DMS53 treated with DMSO at 0.1 percent for 48 hours (cell line): ENCODE data around the gene VAMP8.
"Not testable (repeated sequence)": the region's sequence is repeated elsewhere in the genome, so short reads cannot be mapped to it uniquely, and the experiment has no call there.

ENCODE experiments used
- DNase-seq: peaks from one replicate; lab custom pipeline; 2025; ENCODE audit not compliant: unreplicated experiment; lab: John Stamatoyannopoulos, UW

The VAMP8 gene

DNA sequence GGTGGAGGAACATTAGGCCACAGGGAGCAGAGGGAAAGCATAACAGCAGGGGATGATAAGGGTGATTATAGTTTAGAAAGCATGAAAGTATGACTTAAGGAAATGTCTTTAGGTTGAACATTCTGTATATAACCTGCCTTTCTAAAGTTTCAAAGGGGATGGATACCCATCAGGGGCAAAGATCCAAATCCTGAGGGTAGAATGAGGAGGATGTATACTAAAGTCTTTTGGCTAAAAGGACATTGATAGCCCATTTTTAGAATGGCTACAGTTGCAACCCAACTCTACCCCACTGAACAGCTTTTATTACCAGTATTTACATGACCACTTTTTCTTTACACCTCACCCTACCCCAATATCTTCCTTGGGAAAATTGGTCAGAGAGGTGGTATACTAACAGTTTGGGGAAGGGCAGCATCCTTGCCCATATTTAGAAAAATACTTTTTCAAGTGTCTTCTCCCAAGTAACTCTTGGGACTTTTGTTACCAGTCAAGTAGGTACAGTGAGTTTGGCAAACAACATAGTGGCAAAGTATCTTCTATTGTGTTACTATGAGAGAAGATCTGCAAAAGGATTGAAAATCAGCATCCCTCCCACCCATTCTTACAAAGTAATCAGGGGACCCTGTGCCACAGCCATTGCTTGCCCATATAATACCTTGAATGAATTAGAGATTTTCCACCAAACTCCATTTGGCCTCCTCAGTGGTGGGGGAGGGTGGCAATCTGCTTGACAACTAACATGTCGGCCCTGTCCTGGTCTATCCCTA lies 30.1 kb upstream of the VAMP8 start:
- no peak for DNase-seq

GRCh38 chr2:85547859-85548607 lies 29.4 kb upstream of the VAMP8 start:
- no peak for DNase-seq

DNA sequence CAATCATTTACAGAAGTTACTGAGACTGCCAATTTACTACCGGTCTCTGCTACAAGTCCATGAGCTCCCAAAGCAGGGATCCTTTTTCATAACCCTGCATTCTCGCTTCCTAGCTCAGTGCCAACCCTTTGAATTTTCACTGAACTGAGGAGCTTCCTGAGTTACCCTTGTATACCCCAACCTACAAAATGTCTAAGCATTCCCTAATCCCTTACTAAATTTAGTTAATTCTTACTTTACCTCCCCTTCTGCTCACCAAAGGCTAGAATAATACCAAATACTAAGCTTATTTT lies 28.8 kb upstream of the VAMP8 start:
- no peak for DNase-seq

DNA sequence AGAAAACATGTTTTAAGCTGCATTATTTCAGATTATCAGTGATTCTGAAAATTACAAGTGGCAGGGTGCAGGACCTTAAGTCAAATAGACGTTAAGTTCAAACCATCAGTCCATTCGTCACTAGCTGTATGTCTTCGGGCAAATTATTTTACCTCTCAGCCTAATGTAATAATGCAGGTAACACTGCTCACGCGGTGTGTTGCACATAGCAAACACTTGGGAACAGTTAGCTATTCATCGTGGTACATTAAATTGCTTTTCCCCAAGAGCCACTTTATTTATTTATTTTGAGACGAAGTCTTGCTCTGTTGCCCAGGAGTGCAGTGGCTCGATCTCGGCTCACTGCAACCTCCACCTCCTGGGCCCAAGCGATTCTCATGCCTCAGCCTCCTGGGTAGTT lies 28.3 kb upstream of the VAMP8 start:
- no peak for DNase-seq

DNA sequence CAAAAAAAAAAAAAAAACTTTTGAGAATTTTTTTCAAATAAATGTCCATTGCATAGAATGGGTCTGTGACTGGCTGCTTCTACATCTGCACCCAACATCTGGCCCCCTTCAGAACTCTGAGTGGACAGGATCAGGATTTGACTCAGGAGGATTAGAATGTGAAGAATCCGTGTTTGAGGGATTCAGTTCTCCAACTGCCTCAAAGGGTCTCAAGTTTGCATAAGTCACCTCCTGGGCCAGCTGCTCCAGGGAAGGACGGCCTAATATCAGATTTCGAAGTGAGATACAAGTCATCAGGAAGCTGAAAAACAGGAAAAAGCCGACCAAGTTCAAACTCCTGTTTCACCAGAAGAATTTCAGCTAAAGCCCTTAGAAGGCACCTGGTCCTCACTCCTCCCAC lies 27.6 kb upstream of the VAMP8 start:
- DNase-seq = no peak

GRCh38 chr2:85550486-85550885 lies 26.9 kb upstream of the VAMP8 start:
- DNase-seq = no peak

- DNase-seq = peak; percentile 91
Observed at GRCh38 chr2:85551698-85552678, 25.4 kb upstream of the VAMP8 start.

DNA sequence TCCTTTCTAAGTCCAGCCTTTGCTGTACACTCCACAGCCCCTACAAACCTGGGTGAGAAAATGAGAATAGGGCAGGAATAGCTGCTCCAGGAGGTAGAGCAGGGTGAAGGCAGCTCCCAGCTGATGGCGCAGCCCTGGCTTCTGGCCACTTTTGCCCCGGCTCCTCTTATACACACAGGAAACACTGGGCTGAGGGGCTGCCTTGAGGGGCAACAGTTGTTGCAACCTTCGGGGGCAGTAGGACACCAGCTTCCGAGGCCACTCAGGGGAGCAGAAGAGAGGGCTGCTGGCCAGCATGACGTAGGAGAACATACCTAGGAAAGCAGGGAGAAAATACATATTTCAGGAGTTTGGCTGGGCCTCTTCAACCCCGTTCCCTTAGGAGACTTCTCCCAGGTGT lies 24.2 kb upstream of the VAMP8 start:
- no peak for DNase-seq

DNA sequence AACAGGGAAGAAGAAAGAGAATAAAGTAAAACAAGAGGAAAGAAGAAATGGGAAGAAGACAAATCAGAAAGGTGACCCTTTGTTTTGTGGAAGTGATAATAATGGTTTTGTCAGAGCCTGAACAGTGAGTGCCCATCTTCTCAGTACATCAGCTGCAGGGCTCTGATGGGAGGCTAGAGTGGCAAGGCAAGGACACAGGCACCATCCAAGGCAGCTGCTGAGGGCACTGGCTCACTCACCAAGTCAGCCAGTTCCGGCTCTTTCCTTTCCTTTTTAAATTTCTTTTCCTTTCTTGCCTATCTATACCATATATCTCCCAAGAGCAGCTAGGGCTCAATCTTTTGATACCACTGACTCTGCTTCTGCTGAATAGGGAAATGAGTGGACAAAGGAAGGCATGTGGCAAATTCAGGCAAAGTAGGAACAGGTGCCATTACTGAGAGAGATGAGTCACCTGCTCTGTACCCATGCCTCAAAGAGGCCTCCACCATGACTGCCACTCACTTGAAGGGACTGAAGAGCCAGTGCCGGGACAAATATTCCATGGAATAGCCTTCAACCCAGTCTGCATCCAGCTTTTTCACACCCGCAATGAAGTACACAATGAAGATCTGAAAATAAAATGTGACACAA lies 22.3 kb upstream of the VAMP8 start:
- DNase-seq = peak; percentile 83

GRCh38 chr2:85557130-85557529 lies 20.3 kb upstream of the VAMP8 start:
- DNase-seq = no peak

DNA sequence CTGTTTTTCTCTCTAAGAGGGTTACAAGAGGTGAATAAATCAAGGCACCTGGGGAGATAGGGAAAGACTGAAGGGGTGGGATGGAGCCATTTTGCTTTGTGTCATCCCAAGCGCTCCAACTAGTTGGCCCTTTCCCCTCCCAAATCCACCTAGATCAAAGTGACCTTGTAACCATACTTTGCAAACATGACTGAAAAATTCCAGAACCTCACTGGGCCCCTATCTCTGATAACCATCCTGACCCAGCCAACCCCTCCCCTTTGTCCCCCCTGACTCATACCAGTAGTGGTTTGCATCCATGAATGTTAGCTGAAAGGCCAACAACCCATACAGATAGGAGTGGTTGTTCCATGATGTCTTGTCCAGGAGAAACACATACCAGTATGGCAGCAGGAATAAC lies 19.2 kb upstream of the VAMP8 start:
- DNase-seq = no peak

GRCh38 chr2:85560403-85560726 lies 17.0 kb upstream of the VAMP8 start:
- not testable (repeated sequence) for DNase-seq

DNA sequence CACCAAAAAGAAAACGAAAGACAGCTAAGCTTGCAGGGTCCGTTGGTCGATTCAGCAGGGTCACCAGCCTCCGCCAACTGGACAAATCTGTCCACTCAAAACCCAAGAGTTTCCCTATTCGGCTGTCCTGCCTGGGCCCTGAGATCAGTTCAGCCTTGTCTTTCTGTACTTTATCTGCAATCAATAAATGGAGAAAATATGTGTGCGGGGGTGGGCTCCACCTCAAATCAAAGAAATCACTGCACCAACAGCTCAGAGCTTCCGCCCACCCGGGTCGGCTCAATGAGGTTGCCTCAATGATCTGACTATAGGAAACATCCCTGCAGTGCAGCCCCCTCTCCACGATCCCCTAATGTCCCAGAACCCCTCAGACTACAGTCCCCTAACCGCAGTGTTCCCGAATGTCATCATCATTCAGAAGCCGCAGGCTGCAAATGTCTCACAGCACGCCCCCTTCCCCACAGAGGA lies 16.5 kb upstream of the VAMP8 start:
- DNase-seq = no peak

DNA sequence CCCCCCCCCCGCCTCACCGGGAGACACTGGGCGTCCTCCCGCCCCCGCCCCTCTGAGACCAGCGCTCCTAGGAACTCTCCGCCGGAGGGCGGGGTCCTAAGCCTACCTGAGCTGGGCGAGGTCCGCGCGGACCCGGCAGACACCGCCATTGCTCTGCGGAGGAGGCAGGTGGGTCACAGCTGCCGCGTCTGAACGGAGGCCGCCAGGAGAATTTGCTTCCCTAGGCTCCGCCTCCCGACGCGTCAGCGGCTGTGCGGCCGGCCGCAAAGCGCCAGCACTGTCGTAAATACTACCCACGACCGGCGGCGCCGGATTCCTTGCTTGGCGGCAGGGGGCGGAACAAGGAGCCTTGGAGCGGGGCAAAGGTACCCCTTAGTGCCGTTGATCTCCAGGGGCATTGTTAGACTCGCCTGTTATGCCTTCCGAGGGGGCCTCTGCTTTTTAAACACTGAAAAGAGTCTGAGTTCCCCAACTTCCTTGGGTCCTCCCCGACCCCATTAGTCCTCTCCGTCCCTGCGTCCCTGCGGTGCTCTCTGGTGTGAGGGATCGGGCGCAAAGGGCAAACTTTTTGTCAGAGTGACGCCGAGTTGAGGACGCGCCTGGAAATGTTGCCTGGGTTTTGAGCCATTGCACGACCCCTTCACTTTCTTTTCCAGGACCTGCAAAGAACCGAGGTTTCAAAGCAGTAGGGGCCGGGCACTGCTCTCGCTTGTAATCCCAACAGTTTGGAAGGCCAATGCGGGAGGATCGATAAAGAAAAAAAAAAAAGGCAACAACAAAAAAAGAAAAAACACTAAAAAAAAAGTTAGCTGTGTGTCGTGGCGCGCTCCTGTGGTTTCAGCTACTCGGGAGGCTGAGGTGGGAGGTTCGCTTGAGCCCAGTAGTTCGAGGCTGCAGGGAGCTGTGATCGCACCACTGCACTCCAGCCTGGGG lies 15.8 kb upstream of the VAMP8 start, which contains the start of gene GGCX:
Gene GGCX, minus strand, starts transcription at position 214 of the 933 bp plus-strand sequence. Its CDS starts 65 bp downstream, at position 149.
- peak; percentile 98 for DNase-seq

GRCh38 chr2:85564144-85564563 lies 13.2 kb upstream of the VAMP8 start:
- no peak for DNase-seq

GRCh38 chr2:85566265-85566664 lies 11.1 kb upstream of the VAMP8 start:
- DNase-seq = no peak

DNA sequence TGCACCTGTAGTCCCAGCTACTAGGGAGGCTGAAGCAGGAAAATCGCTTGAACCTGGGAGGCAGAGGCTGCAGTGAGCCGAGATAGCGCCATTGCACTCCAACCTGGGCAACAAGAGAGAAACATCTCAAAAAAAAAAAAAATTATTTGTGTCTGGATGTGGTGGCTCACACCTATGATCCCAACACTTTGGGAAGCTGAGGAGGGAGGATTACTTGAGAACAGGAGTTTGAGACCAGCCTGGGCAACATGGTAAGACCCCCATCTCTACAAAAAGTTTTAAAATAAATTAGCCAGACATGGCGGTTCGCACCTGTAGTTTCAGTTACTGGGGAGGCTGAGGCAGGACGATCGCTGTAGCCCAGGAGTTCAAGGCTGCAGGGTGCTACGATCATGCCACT lies 1.6 kb upstream of the VAMP8 start:
- DNase-seq = no peak

DNA sequence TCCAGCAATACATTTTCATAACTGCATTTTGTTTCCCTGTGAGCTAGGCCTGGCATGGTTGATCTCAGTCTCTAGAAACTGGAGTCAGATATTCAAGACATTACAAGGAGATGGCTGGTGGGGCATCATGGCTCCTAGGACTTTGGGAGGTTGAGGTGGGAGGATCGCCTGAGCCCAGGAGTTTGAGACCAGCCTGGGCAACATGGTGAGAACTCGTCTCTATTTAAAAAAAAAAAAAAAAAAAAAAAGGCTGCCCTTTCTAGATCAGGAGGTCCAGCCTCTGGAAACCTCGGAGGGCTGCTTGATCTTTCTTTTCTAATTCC lies 362 bp upstream of the VAMP8 start:
- no peak for DNase-seq

GRCh38 chr2:85578243-85579180 lies 1.1 kb downstream of the VAMP8 start:
- no peak for DNase-seq
